DMS114 treated with DMSO at 0.1 percent for 48 hours (cell line): ENCODE results near the gene ARF4.
A peak's percentile ranks its signal among the peaks of the same experiment; 100 is the strongest.

ENCODE experiments used
- DNase-seq: peaks from one replicate; lab custom pipeline; 2025; ENCODE audit not compliant: unreplicated experiment; lab: John Stamatoyannopoulos, UW

The ARF4 gene

DNA sequence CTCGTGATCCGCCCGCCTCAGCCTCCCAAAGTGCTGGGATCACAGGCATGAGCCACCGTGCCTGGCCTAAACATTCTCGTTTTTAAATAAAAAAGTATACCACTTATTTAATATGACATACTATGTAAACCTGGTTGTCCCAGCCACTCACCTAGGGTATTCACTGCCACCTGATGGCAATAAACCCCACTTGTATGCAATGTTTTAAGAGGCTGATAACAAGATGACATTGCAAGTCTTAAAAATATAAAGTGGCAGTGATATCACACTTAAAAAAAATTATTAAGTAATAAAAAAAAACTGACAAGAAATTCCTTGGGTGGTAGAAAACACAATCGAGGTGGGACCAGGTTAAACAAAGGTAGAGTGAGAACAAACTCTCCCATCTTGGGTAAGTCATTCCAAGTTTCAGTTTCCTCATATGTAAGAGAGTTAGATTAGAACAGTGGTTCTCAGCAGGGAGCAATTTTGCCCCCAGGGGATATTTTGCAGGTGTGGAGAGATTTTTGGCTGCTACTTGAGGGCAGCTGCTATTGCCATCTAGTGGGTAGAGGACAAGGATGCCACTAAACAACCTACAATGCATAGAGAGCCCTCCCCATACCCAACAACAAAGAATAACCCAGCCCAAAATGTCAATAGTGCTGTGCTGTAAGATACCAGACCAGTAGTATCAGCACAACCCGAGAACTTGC is 14.5 kb downstream of the ARF4 start:
- no peak for DNase-seq

DNA sequence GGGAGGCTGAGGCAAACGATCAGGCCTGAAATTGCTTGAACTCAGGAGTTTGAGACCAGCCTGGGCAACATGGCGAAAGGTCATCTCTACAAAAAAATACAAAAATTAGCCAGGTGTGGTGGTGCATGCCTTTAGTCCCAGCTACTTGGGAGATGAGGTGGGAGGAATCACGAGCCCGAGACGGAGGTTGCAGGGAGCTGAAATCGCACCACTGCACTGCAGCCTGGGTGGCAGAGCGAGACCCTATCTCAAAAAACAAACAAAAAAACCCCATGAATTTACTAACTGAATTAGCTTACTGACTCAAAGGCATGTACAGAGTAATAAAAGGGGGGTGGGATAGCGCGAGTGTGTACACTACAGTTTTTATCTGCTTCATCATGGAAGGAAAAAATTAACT is 19.3 kb downstream of the ARF4 start:
- no peak for DNase-seq

DNA sequence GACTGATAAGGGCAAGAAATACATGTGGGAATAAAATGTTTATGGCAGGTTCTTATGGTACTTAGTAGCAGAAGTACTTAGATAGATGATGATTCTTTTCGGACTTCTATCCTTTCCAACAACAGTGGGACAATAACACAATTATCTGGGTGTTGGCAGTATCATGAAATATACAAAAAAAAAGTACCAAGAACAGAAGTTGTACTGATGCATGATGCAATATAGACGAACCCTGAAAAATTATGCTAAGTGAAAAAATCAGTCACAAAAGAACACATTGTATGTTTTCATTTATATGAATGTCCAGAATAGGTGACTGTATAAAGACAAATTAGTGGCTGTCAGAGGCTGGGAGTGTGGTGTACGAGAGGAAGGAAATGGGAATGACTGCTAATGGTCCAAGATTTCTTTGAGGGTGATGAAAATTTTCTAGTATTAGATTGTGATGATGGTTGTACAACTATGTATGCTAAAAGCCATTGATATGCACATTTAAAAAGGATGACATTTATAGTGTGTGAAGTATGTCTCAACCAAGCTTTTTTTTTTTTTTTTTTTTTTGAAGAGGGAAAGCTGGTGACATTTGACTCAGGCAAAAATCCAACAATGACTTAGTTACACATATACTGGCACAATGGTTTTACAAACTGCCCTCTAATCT is 21.0 kb downstream of the ARF4 start:
- no peak for DNase-seq

DNA sequence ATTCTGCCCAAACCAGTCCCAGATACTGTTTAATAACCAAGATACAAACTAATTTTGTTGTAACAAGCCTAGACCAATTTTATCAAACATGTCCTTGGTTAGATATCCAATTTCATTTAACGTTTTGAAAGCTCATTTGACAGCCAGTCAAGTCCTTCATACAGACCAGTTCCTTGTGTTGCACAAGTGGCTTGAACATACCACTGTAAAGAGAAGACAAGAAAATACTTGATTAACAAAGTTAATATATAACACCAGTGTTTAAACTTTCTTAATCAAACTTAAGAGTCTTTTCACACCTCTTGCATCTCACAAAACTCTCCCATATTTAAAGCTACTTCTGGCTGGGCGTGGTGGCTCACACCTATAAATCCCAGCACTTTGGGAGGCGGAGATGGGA is 25.0 kb downstream of the ARF4 start:
- no peak for DNase-seq

DNA sequence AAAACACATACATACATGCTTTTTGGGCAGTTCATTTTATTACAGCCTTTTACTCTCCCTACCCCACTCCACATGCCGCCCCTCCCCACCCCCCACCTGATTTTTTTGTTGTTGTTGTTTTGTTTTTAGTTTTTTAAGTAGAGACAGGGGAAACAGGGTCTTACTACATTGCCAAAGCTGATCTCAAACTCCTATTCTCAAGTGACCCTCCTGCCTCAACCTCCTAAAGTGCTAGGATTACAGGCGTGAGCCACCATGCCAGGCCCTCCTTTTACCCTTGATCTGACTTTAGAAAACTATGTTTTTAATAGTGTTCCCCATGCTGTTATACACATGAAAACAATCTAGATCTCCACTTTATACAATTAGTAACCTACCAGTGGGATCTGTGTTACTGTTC is 26.3 kb downstream of the ARF4 start:
- DNase-seq = no peak

DNA sequence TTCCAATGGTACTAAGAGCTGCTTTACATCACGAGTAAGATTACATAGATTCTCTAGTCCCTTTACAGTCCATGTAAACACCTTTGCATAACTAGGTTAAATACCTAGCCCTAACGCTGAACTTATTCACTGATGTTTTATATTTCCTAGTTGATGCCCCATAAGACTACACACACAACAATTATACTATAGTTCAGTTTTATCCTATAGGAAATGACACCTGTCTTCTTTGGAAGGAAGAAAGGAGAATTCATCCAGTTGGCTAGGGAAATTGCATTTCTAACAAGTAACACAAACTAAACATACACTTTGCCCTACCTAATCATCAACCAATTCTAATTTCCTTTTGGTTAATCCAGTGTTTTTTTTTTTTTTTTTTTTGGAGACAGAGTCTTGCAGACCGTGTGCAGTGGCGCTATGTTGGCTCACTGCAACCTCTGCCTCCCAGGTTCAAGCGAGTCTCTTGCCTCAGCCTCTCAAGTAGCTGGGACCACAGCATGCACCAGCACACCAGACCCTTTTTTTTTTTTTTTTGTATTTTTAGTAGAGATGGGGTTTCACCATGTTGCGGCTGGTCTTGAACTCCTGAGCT is 27.2 kb downstream of the ARF4 start:
- no peak for DNase-seq

GRCh38 chr3:57559526-57559925 is 37.6 kb downstream of the ARF4 start:
- no peak for DNase-seq

GRCh38 chr3:57557085-57557537 is 40.0 kb downstream of the ARF4 start:
- DNase-seq = no peak

- no peak for DNase-seq
Observed at GRCh38 chr3:57556459-57557084, 40.6 kb downstream of the ARF4 start.

GRCh38 chr3:57555738-57556458 is 41.2 kb downstream of the ARF4 start, which contains the start of gene PDE12:
TSS of gene PDE12 (plus strand) at chr3:57556274. CDS start at chr3:57556380, 106 bp downstream.
- DNase-seq = peak; percentile 70

GRCh38 chr3:57555306-57555705 is 41.8 kb downstream of the ARF4 start:
- no peak for DNase-seq

- no peak for DNase-seq
Observed at GRCh38 chr3:57546616-57547015, 50.5 kb downstream of the ARF4 start.

- DNase-seq = no peak
Observed at GRCh38 chr3:57545636-57546268, 51.4 kb downstream of the ARF4 start.

DNA sequence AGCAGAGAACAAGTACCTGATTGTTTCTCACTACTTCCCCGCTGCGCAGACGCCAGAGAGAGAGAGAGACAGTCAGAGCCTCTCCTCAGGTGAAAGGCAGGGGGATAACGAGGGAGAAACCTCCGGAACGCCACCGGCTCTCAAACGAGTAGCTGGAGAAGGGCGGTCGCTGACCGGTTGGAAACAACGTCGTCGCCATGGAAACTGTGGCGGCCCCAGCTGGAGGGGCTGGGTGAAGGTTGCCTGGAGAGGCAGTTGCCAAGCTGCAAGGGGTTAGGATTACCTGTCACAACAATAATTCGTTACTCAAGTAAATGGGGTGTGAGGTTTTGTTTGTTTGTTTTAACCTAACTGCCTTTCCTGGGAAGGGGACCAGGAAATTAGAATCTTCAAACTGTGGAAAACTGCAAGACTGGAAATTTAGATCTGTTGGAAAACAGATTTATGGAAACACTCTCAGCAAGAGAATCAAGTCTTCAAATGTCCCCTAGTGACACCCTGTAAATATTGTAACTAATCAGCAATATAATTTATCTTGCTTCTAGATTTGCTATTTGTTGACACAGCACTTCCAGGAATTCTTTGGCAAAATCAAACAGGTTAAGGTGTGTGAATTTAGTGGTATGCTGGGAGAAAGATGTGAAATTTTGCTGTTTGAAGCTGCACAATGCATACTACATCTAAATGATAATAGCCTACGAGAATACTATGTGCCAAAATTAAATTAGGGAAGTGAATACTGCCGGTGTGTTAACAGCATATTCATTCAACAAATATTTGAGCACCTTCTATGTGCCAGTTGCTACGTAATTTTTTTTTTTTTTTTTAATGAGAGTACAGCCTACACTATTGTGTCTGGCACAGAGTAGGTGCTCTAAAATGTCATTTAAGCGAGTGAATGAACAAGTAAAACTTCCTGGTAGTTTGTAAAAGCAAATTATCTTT is 52.7 kb downstream of the ARF4 start, which contains the start of gene DNAH12:
Gene DNAH12, minus strand, starts transcription at position 164 of the 945 bp plus-strand sequence. CDS start 1,474 bp downstream, outside the sequence.
- DNase-seq = peak; percentile 20

DNA sequence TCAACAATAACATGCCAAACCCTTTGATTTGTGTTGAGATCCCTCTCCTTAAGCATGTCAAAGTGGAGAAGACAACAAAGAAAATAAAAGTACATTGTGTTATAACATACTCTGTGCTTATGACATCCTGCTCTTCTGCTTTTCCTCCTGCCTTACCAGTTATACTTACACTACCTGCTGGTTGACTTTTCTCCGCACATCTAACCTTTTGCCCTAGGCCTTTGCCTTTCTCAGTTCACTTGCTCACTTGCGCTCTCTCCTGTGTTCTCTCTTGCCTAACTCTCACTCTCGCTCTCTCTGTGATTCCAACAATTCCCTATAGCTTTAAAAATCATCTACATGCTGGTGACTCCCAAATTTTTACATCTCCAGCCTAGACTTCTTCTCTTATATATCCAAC is 58.7 kb downstream of the ARF4 start:
- no peak for DNase-seq

DNA sequence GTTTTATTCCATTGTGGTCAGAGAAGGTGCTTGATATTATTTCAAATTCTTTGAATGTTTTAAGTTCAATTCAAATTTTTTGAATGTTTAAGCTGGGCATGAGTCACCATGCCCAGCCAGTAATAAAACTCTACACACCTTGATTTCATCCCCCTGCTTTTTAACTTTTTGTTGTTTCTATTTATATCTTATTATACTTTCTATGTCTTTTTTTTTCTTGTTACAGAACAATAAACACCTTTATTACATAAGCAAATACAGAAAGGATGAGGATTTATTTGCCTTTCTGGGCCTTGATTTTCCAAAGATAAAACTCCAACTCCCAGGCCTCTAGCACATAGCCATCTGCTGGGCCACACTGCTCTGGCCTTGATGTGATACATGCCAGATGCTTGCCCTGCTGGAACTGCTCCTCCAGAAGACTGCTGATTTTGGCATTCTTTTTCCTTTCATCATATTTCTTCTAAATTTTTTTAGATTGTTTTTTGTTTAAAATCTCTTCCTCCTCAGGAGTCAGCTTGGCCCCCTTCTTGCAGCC is 67.0 kb downstream of the ARF4 start:
- DNase-seq = no peak
